ENCODE results near the gene B4GAT1. TPM values are rescaled to one million over a fixed set of nuclear protein-coding genes. Genes with fewer than 3 reads are reported as not detected.
A peak's percentile ranks its signal among the peaks of the same experiment; 100 is the strongest.

B4GAT1 gene
- total and polyA plus RNA-seq, 2 of the 13 experiments (the other 11 are each of a cell fraction or from before 2014, with no cell fraction given) = 40.4 to 109 TPM

- H4K20me1 ChIP-seq (ENCODE audit: insufficient read depth, low read length) = no peaks in the 10 kb centered on the region
- TF ChIP-seq ZNF280D (CRISPR knock-in tag; IDR thresholded peaks at IDR 0.05) = no peak
- TF ChIP-seq TBP (CRISPR knock-in tag; IDR thresholded peaks at IDR 0.05) = no peak
- no peak for TF ChIP-seq ZNF546 (CRISPR knock-in tag; conservative IDR thresholded peaks at IDR 0.05)
- no peak for TF ChIP-seq REPIN1 (CRISPR knock-in tag; IDR thresholded peaks at IDR 0.05; ENCODE audit: borderline replicate concordance, low read depth)
- no peak for TF ChIP-seq ATRX (CRISPR knock-in tag; IDR thresholded peaks at IDR 0.05; ENCODE audit: borderline replicate concordance)
- no peak for TF ChIP-seq ZNF343 (CRISPR knock-in tag; IDR thresholded peaks at IDR 0.05)
- TF ChIP-seq ZUFSP (CRISPR knock-in tag; IDR thresholded peaks at IDR 0.05; ENCODE audit: borderline replicate concordance) = no peak
- 0 out of 2 replicates have a peak, but pooled peaks have one; percentile 6 for TF ChIP-seq RBFOX2 (IDR thresholded peaks at IDR 0.05; ENCODE audit: low read depth, low read length)
- no peak for TF ChIP-seq ZNF230 (CRISPR knock-in tag; IDR thresholded peaks at IDR 0.05)
- TF ChIP-seq HNRNPL (IDR thresholded peaks at IDR 0.05; ENCODE audit: low read depth, low read length) = 0 out of 2 replicates have a peak, but pooled peaks have one; percentile 31
- no peak for TF ChIP-seq SMAD1 (CRISPR knock-in tag; IDR thresholded peaks at IDR 0.05; ENCODE audit: borderline replicate concordance, low read depth)
- TF ChIP-seq TAF1 (CRISPR knock-in tag; IDR thresholded peaks at IDR 0.05) = 0 out of 2 replicates have a peak, but pooled peaks have one; percentile 23
- no peak for TF ChIP-seq STAG1 (CRISPR knock-in tag; IDR thresholded peaks at IDR 0.05)
- TF ChIP-seq SIN3A (IDR thresholded peaks at IDR 0.05; ENCODE audit: borderline replicate concordance, low read depth, low read length) = no peak
- no peak for TF ChIP-seq THAP9 (CRISPR knock-in tag; IDR thresholded peaks at IDR 0.05; ENCODE audit: borderline replicate concordance)
- no peak for TF ChIP-seq LBX2 (CRISPR knock-in tag; IDR thresholded peaks at IDR 0.05; ENCODE audit: borderline replicate concordance)
- 0 out of 2 replicates have a peak, but pooled peaks have one; percentile 48 for TF ChIP-seq ZNF749 (CRISPR knock-in tag; IDR thresholded peaks at IDR 0.05; ENCODE audit: borderline replicate concordance)
Observed at GRCh38 chr11:66317322-66317722, 30.1 kb downstream of the B4GAT1 start.

More at GRCh38 chr11:66317322-66317722, 30.1 kb downstream of the B4GAT1 start:
- peak overlapping the region; percentile 11 to 66 (median 24) for H3K4me3 ChIP-seq (replicated peaks in 1 of 3; ENCODE audit: insufficient read depth in 1 of 3, low read depth in 2 of 3, low read length in 3 of 3)
- no peak overlapping the region for H2AFZ ChIP-seq (ENCODE audit: low read length)
- in situ Hi-C loops (cut with HindIII; ENCODE audit: extremely low pct_ligation_motif_present, low pct_unique_long_range_greater_than_20kb) = no loop called here
- H3K36me3 ChIP-seq (replicated peaks in 1 of 2; ENCODE audit: control insufficient read depth in 1 of 2, insufficient read depth in 2 of 2, low read length in 2 of 2) = no peaks in the 10 kb centered on the region
- peaks cover 43% of the 10 kb centered on the region for H3K4me1 ChIP-seq (ENCODE audit: insufficient read depth, low read length)
- peak overlapping the region; percentile 78 for H3K4me2 ChIP-seq (ENCODE audit: low read depth, low read length)
- H3K27me3 ChIP-seq (ENCODE audit: control insufficient read depth in 1 of 2, insufficient read depth in 2 of 2, low read length in 2 of 2) = 0 out of 5 replicates have a peak, but pooled peaks cover 0 to 4% of the 10 kb centered on the region in 2 experiments
- no peaks in the 10 kb centered on the region for H3K79me2 ChIP-seq (ENCODE audit: insufficient read depth, low read length)
- no peak overlapping the region for H3K9ac ChIP-seq (ENCODE audit: insufficient read depth, low read depth, low read length)
- POLR2A ChIA-PET = interaction anchor here (0.8 to 3.7 kb wide), 9 partner anchors 8 to 50 kb away, joined by 3 to 28 read pairs (median 6); partner anchors contain the start of genes B4GAT1, BRMS1, RIN1 and YIF1A
- intact Hi-C loops (cut with micrococcal nuclease; ENCODE audit: unreplicated experiment) = loop anchor here (10.0 kb wide), 1 partner anchor 67 kb away; no protein-coding TSS in a partner anchor
- H3K27ac ChIP-seq (ENCODE audit: extremely low read length, insufficient read depth, low read length) = peak overlapping the region; percentile 32
- CTCF ChIA-PET (ENCODE audit: low intra/inter-chr PET ratio, low total read pairs) = no interaction called here
- no peaks in the 10 kb centered on the region for H3K9me3 ChIP-seq (ENCODE audit: low read length)
- WGBS (ENCODE audit: low lambda C conversion rate) = 32% methylated on average over 10 of the region's 14 CpGs
- no TSS peak for BruUV-seq (replicated peaks)
- FAIRE-seq (no peak), DNase-seq (ENCODE audit: low spot score) (peak; percentile 18), ATAC-seq (no peak)
